ENCODE results near the gene RHOG.

The RHOG gene

GRCh38 chr11:3834664-3835461, 5.9 kb downstream of the RHOG start:
- TF ChIP-seq CTCF (conservative IDR thresholded peaks at IDR 0.05; ENCODE audit: low read depth, low read length) = no peak
- H3K4me3 ChIP-seq (ENCODE audit: low read depth, low read length) = no peak overlapping the region
- peak; percentile 53 for DNase-seq (ENCODE audit: low read depth)

GRCh38 chr11:3834349-3834663, 6.5 kb downstream of the RHOG start:
- DNase-seq (ENCODE audit: low read depth) = no peak
- no peak for TF ChIP-seq CTCF (conservative IDR thresholded peaks at IDR 0.05; ENCODE audit: low read depth, low read length)
- H3K4me3 ChIP-seq (ENCODE audit: low read depth, low read length) = no peak overlapping the region

- DNase-seq (ENCODE audit: low read depth) = no peak
- no peak overlapping the region for H3K4me3 ChIP-seq (ENCODE audit: low read depth, low read length)
- TF ChIP-seq CTCF (conservative IDR thresholded peaks at IDR 0.05; ENCODE audit: low read depth, low read length) = no peak
Measured at GRCh38 chr11:3833449-3833848, 7.3 kb downstream of the RHOG start.

GRCh38 chr11:3832816-3833215, 7.9 kb downstream of the RHOG start:
- DNase-seq (ENCODE audit: low read depth) = no peak
- no peak overlapping the region for H3K4me3 ChIP-seq (ENCODE audit: low read depth, low read length)
- TF ChIP-seq CTCF (conservative IDR thresholded peaks at IDR 0.05; ENCODE audit: low read depth, low read length) = no peak

GRCh38 chr11:3831378-3832239, 9.2 kb downstream of the RHOG start:
- H3K4me3 ChIP-seq (ENCODE audit: low read depth, low read length) = no peak overlapping the region
- TF ChIP-seq CTCF (conservative IDR thresholded peaks at IDR 0.05; ENCODE audit: low read depth, low read length) = no peak
- peak; percentile 24 for DNase-seq (ENCODE audit: low read depth)

- H3K4me3 ChIP-seq (ENCODE audit: low read depth, low read length) = no peak overlapping the region
- no peak for TF ChIP-seq CTCF (conservative IDR thresholded peaks at IDR 0.05; ENCODE audit: low read depth, low read length)
- DNase-seq (ENCODE audit: low read depth) = no peak
Measured at GRCh38 chr11:3830730-3831129, 10.0 kb downstream of the RHOG start.

Data from choroid plexus epithelial cell (primary cell).